GM12878 (cell line): ENCODE results near the gene MMEL1. TPM values are rescaled to one million over a fixed set of nuclear protein-coding genes. Genes with fewer than 3 reads are reported as not detected.

Experiments used
- ATAC-seq: fragments of 200-7000 bp; cut with Tn5 transposase; 3 replicates; pipeline ENCODE4 v1.9.1; 2020; ENCODE audit warnings: mild to moderate bottlenecking, moderate library complexity
- BruUV-seq: library from RNA; stranded (reverse); fragments of 400-500 nt; replicated peaks from 2 replicates; lab custom pipeline; 2021; lab: Mats Ljungman, UMichigan
- CTCF ChIA-PET: fragments of 300-600 bp; sonication (Branson Sonifier 250); formaldehyde crosslinking; extraction: SDS; loops from one replicate; lab custom pipeline; 2021; ENCODE audit warnings: inconsistent platforms; lab: Yijun Ruan, JAX
- POLR2A ChIA-PET: fragments of 350-600 bp; formaldehyde crosslinking; extraction: SDS; loops from one replicate; lab custom pipeline; 2021; ENCODE audit warnings: inconsistent platforms; lab: Charles Lee
- RAD21 ChIA-PET: fragments of 300-600 bp; sonication (Branson Sonifier 250); formaldehyde crosslinking; loops from one replicate; lab custom pipeline; 2023; ENCODE audit warnings: antibody characterized with exemption; ENCODE audit not compliant: unreplicated experiment; lab: Charles Lee
- SMC1A ChIA-PET: fragments of 300-600 bp; sonication (Branson Sonifier 250); formaldehyde crosslinking; loops from one replicate; lab custom pipeline; 2023; ENCODE audit not compliant: unreplicated experiment, uncharacterized antibody; lab: Charles Lee
- DNase-seq: peaks from one replicate; pipeline ENCODE4 v3.0.0-alpha.2; 2011; ENCODE audit warnings: low read depth, low spot score
- FAIRE-seq: peaks from 3 replicates; lab custom pipeline; 2011; peaks lifted over from hg19 to GRCh38; lab: Jason Lieb, UNC
- H2AFZ ChIP-seq: 2 replicates; pipeline ENCODE4 v1.6.0; 2011; ENCODE audit warnings: low read depth, low read length, control low read depth; ENCODE audit not compliant: control insufficient read depth
- H3K27ac ChIP-seq: 2 replicates; pipeline ENCODE4 v1.5.1; 2011; ENCODE audit warnings: control low read depth; ENCODE audit not compliant: control insufficient read depth, insufficient read depth
- H3K27me3 ChIP-seq, 2 experiments: replicated peaks in 1 of 2; 2 replicates each; pipeline versions ENCODE4 v1.6.0 to v1.6.1; 2011; ENCODE audit warnings: low read length in 1 of 2; ENCODE audit not compliant: control insufficient read depth in 2 of 2, insufficient read depth in 2 of 2
- H3K36me3 ChIP-seq, 2 experiments: 2 replicates each; pipeline ENCODE4 v1.5.1; 2011; ENCODE audit warnings: low read length in 1 of 2; ENCODE audit not compliant: control insufficient read depth in 2 of 2, insufficient read depth in 2 of 2
- H3K4me1 ChIP-seq: 2 replicates; pipeline ENCODE4 v1.6.1; 2011; ENCODE audit warnings: mild to moderate bottlenecking, low read length, moderate library complexity, mixed read lengths; ENCODE audit not compliant: control insufficient read depth, insufficient read depth
- H3K4me2 ChIP-seq: 2 replicates; pipeline ENCODE4 v1.6.0; 2011; ENCODE audit warnings: control low read depth; ENCODE audit not compliant: control insufficient read depth, insufficient read depth
- H3K4me3 ChIP-seq: fragments of 200-600 bp; sonication (generic); 2 replicates; pipeline ENCODE4 v1.5.1; 2016
- H3K79me2 ChIP-seq: 2 replicates; pipeline ENCODE4 v1.6.0; 2011; ENCODE audit warnings: low read length; ENCODE audit not compliant: control insufficient read depth, insufficient read depth
- H3K9ac ChIP-seq: 2 replicates; pipeline ENCODE4 v1.8.0; 2011; ENCODE audit warnings: low read length, control low read depth, mixed read lengths; ENCODE audit not compliant: control insufficient read depth, insufficient read depth
- H3K9me3 ChIP-seq: replicated peaks from 3 replicates; pipeline ENCODE4 v1.5.1; 2011; ENCODE audit warnings: mild to moderate bottlenecking, low read length; ENCODE audit not compliant: control insufficient read depth, insufficient read depth
- H4K20me1 ChIP-seq: 2 replicates; pipeline ENCODE4 v1.6.0; 2011; ENCODE audit not compliant: control insufficient read depth, insufficient read depth
- ATF3 ChIP-seq: IDR thresholded peaks from 2 replicates; pipeline ENCODE4 v1.6.1; 2011; ENCODE audit warnings: low read depth, mild to moderate bottlenecking, low read length, moderate library complexity, borderline replicate concordance; ENCODE audit errors: extremely low read depth
- CHD2 ChIP-seq: IDR thresholded peaks from 2 replicates; pipeline ENCODE4 v1.6.1; 2011; ENCODE audit warnings: low read depth, low read length, improper control_type of control experiment, borderline replicate concordance
- GATAD2B ChIP-seq: fragments of 450-650 bp; conservative IDR thresholded peaks from 2 replicates; pipeline ENCODE4 v1.6.1; 2017; ENCODE audit warnings: low read depth, mild to moderate bottlenecking, moderate library complexity
- KLF5 ChIP-seq: fragments of 450-650 bp; IDR thresholded peaks from 2 replicates; pipeline ENCODE4 v1.6.1; 2014; ENCODE audit warnings: mild to moderate bottlenecking; ENCODE audit not compliant: partially characterized antibody
- MLLT1 ChIP-seq: fragments of 450-650 bp; IDR thresholded peaks from 2 replicates; pipeline ENCODE4 v1.6.1; 2016; ENCODE audit warnings: mild to moderate bottlenecking
- NFIC ChIP-seq: IDR thresholded peaks from 2 replicates; pipeline ENCODE4 v1.6.1; 2012; ENCODE audit warnings: low read depth, mild to moderate bottlenecking, inconsistent platforms, low read length, moderate library complexity
- NFYB ChIP-seq: IDR thresholded peaks from 2 replicates; pipeline ENCODE4 v1.6.1; 2011; ENCODE audit warnings: low read depth, mild to moderate bottlenecking, low read length, improper control_type of control experiment, moderate library complexity; ENCODE audit not compliant: insufficient read depth
- POLR2A ChIP-seq: IDR thresholded peaks from 2 replicates; pipeline ENCODE4 v1.6.1; 2011; ENCODE audit warnings: low read depth, mild to moderate bottlenecking, low read length
- POLR2AphosphoS2 ChIP-seq: IDR thresholded peaks from 2 replicates; pipeline ENCODE4 v1.6.1; 2011; ENCODE audit warnings: low read depth, mild to moderate bottlenecking, low read length, improper control_type of control experiment, moderate library complexity
- RB1 ChIP-seq: fragments of 450-650 bp; formaldehyde crosslinking; IDR thresholded peaks from 2 replicates; pipeline ENCODE4 v1.6.1; 2017; ENCODE audit warnings: mild to moderate bottlenecking, borderline replicate concordance
- SMARCA5 ChIP-seq: fragments of 450-650 bp; IDR thresholded peaks from 2 replicates; pipeline ENCODE4 v1.6.1; 2017; ENCODE audit warnings: mild to moderate bottlenecking
- SRF ChIP-seq, 2 experiments: IDR thresholded peaks; 2 replicates each; pipeline ENCODE4 v1.6.1; 2011; ENCODE audit warnings: low read depth in 2 of 2, low read length in 2 of 2, mild to moderate bottlenecking in 1 of 2, moderate library complexity in 1 of 2
- STAT1 ChIP-seq: fragments of 450-650 bp; conservative IDR thresholded peaks from 2 replicates; pipeline ENCODE4 v1.6.1; 2014; ENCODE audit warnings: antibody characterized with exemption, mild to moderate bottlenecking
- TAF1 ChIP-seq: IDR thresholded peaks from 2 replicates; pipeline ENCODE4 v1.6.1; 2011; ENCODE audit warnings: mild to moderate bottlenecking, low read depth, low read length, borderline replicate concordance
- TCF12 ChIP-seq: IDR thresholded peaks from 2 replicates; pipeline ENCODE4 v1.6.1; 2011; ENCODE audit warnings: low read depth, mild to moderate bottlenecking, low read length
- TCF7 ChIP-seq: IDR thresholded peaks from 2 replicates; pipeline ENCODE4 v1.6.1; 2014; ENCODE audit warnings: antibody characterized with exemption, borderline replicate concordance
- WGBS: methylation state at CpG from one replicate; pipeline ENCODE4 v1.1.6; 2016; ENCODE audit warnings: low lambda C conversion rate; ENCODE audit not compliant: insufficient replicate concordance, insufficient coverage; ENCODE audit errors: missing lambda C conversion rate; 5-methylcytosine and 5-hydroxymethylcytosine counted together
- in situ Hi-C: fragments of 300-500 bp; cut with MboI; formaldehyde crosslinking; loops from 9 replicates; pipeline ENCODE4 v1.14.3; 2018; ENCODE audit warnings: mixed read lengths
- intact Hi-C: fragments of 100-400 bp; cut with micrococcal nuclease; formaldehyde crosslinking; loops from one replicate; pipeline ENCODE4 v1.14.2; 2022; ENCODE audit not compliant: unreplicated experiment
- polyA plus RNA-seq, 11 experiments: library from polyadenylated mRNA; depleted of rRNA in 4 of 11; unstranded in 6 of 11; stranded (reverse) in 5 of 11; fragments of >200 nt; fragmentation: Nextera tagmentation in 4 of 11; fragmentation: Illumina TruSeq in 1 of 11; extraction: Ambion mirVana in 4 of 11; extraction: Trizol in 1 of 11; gene quantifications; 1 replicate in 1 of 11; 2 replicates in 10 of 11; pipeline versions ENCODE4 v1.2.1 to v1.2.3, GENCODE V29; 2011 to 2016; ENCODE audit warnings: inconsistent platforms in 2 of 11, missing spikeins in 2 of 11, low read depth in 1 of 11
- total RNA-seq, 4 experiments: library from RNA; depleted of rRNA in 3 of 4; stranded (reverse); fragments of >200 nt in 3 of 4; fragmentation: Illumina TruSeq in 1 of 4; extraction: Trizol in 1 of 4; gene quantifications; 2 replicates each; pipeline versions ENCODE4 v1.2.1 to v1.2.3, GENCODE V29; 2013 to 2021
- TF ChIP-seq, protein P1 (sequence below): fragments of 450-650 bp; conservative IDR thresholded peaks from 2 replicates; pipeline ENCODE4 v1.6.1; 2017; ENCODE audit warnings: mild to moderate bottlenecking, moderate library complexity

The MMEL1 gene
- total and polyA plus RNA-seq, 10 of the 15 experiments (the other 5 are each of a cell fraction or from before 2014, with no cell fraction given), result 0.11 TPM; not detected in 9

DNA sequence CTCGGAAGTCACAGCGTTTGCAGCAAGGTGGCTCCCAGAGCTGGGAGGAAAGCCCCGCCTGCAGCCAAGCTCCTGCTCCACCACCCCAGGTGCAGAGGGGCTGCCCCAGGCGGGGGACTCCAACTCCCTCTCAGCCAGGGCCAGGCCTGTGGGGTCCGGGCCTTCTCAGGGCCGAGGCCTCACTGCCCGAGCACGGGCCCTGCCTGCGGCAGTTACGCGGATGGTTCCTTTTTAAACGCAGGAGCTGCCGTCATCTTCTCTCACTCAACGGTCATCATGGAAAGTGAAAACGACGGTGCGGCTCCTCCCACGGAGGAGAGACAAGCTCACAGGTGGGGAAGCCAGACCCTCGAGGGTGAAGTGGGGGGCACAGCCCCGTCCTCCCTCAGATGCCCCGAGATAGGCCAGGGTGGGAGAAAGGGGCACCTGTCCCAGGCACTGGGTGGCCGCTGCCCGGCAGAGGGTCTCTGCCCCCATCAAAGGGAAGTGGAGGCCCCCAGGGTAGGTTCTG lies 55.2 kb downstream of the MMEL1 start (continued):
- TF ChIP-seq POLR2AphosphoS2 (0 out of 2 replicates have a peak, but pooled peaks have one; percentile 3), TCF12 (0 out of 2 replicates have a peak, but pooled peaks have one; percentile 37)

- intact Hi-C loops, result no loop called here
- 25% methylated on average over 23 of the region's 23 CpGs for WGBS
- in situ Hi-C loops, result no loop called here
- no peaks in the 10 kb centered on the region for H3K27me3 ChIP-seq
- no peak for FAIRE-seq
- BruUV-seq, result no TSS peak
- ChIA-PET CTCF (interaction anchor here (2.4 to 3.1 kb wide), 4 partner anchors 9 to 29 kb away, joined by 7 to 14 read pairs (median 10); no protein-coding TSS in a partner anchor), POLR2A (interaction anchor here (0.9 to 5.1 kb wide), 6 partner anchors 10 to 52 kb away, joined by 3 to 62 read pairs (median 25); partner anchors contain the start of genes PANK4, PRXL2B and TNFRSF14), SMC1A (interaction anchor here (1.3 to 3.1 kb wide), 4 partner anchors 9 to 30 kb away, joined by 5 to 28 read pairs (median 16); partner anchors contain the start of genes PRXL2B and TNFRSF14), RAD21 (interaction anchor here (0.5 to 5.2 kb wide), 5 partner anchors 10 to 161 kb away, joined by 3 to 39 read pairs (median 4); partner anchors contain the start of genes PANK4, PRXL2B and TNFRSF14)
- peaks cover 3% of the 10 kb centered on the region for H3K79me2 ChIP-seq
- H3K9me3 ChIP-seq, result peaks cover 2% of the 10 kb centered on the region; the same call in 1 of the 3 replicates
- no peaks in the 10 kb centered on the region for H4K20me1 ChIP-seq
- peak overlapping the region; percentile 70 for H3K4me2 ChIP-seq
- ATAC-seq, result no peak; the same call in 2 of the 3 replicates
- peak overlapping the region; percentile 99 for H3K27ac ChIP-seq
- no peak for DNase-seq
- H2AFZ ChIP-seq, result peak overlapping the region; percentile 35
- peak overlapping the region; percentile 70 for H3K9ac ChIP-seq
- no peaks in the 10 kb centered on the region for H3K36me3 ChIP-seq
- peak overlapping the region; percentile 59; the same call in 1 of the 2 replicates for H3K4me3 ChIP-seq
- H3K4me1 ChIP-seq, result peaks cover 46% of the 10 kb centered on the region
- TF ChIP-seq, protein P1, sequence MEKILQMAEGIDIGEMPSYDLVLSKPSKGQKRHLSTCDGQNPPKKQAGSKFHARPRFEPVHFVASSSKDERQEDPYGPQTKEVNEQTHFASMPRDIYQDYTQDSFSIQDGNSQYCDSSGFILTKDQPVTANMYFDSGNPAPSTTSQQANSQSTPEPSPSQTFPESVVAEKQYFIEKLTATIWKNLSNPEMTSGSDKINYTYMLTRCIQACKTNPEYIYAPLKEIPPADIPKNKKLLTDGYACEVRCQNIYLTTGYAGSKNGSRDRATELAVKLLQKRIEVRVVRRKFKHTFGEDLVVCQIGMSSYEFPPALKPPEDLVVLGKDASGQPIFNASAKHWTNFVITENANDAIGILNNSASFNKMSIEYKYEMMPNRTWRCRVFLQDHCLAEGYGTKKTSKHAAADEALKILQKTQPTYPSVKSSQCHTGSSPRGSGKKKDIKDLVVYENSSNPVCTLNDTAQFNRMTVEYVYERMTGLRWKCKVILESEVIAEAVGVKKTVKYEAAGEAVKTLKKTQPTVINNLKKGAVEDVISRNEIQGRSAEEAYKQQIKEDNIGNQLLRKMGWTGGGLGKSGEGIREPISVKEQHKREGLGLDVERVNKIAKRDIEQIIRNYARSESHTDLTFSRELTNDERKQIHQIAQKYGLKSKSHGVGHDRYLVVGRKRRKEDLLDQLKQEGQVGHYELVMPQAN, result no peak
- peak; percentile 21; the same call in 1 of the 2 replicates for TF ChIP-seq MLLT1
- TF ChIP-seq TCF12, result no peak
- TF ChIP-seq ATF3, result no peak
- no peak; the same call in 1 of the 2 replicates for TF ChIP-seq POLR2A
- no peak for TF ChIP-seq NFYB
- 0 out of 2 replicates have a peak, but pooled peaks have one; percentile 38 for TF ChIP-seq RB1
- no peak for TF ChIP-seq NFIC
- TF ChIP-seq TAF1, result no peak
- TF ChIP-seq TCF7, result no peak
- no peak for TF ChIP-seq CHD2
- TF ChIP-seq KLF5, result no peak
- TF ChIP-seq GATAD2B, result 0 out of 2 replicates have a peak, but pooled peaks have one; percentile 25
- no peak for TF ChIP-seq SRF (IDR thresholded peaks at IDR 0.05; ENCODE audit: low read depth in 2 of 2, low read length in 2 of 2)
- TF ChIP-seq STAT1, result 0 out of 2 replicates have a peak, but pooled peaks have one; percentile 68
- no peak for TF ChIP-seq SMARCA5
These were observed 56.8 kb downstream of the MMEL1 start for GRCh38 chr1:2575801-2576663.
